ENCODE measurements around the gene ANGPTL3.

The ANGPTL3 gene

DNA sequence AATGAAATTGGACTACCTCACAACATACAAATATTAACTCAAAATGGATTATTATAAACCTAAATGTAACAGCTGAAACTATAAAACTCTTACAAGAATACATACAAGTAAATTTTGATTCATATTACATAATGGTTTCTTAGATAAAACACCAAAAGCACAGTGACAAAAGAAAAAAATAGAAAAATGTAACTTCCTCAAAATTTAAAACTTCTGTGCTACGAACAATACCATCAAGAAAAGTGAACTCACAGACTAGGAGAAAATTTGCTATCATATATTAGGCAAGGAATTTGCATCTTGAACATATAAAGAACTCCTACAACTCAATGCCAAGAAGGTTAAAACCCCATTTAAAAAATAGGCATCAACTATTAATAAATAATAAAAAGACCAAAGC is 31.2 kb downstream of the ANGPTL3 start:
- no peak for DNase-seq (ENCODE audit: low spot score)

DNA sequence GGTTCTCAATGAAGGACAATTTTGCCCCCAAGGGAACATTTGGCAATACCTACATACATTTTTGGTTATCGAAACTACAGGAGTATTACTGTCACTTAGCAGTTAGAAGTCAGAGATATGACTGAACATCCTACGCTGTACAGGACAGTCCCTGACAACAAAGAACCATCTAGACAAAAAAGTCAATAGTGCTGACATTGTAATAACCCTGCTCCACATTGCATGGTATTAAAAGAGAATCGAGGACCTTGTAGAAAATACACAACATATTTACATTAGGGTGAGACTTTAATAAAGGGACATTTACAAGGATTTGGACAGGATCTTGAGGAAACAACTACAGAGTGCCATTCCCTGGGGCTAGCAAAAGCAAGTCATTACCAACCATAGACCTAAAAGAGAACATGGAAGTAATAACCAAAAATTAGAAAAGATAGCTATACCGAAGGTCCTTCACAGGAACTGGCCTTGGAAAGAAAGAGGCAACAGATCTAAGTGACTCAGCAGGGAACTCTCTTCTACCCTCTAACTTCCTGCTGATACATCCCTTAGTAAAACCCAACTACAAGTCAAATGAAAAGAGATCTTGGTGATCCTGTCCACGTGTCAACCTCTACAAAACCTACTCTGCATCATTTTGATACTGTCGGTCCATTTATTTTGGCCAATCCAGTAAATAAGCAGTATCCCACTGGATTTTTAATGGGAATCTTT is 40.2 kb downstream of the ANGPTL3 start:
- peak; percentile 36 for DNase-seq (ENCODE audit: low spot score)

- no peak for DNase-seq (ENCODE audit: low spot score)
Measured at GRCh38 chr1:62643283-62643682, 46.0 kb downstream of the ANGPTL3 start.

GRCh38 chr1:62652387-62652786 is 55.1 kb downstream of the ANGPTL3 start:
- no peak for DNase-seq (ENCODE audit: low spot score)

DNA sequence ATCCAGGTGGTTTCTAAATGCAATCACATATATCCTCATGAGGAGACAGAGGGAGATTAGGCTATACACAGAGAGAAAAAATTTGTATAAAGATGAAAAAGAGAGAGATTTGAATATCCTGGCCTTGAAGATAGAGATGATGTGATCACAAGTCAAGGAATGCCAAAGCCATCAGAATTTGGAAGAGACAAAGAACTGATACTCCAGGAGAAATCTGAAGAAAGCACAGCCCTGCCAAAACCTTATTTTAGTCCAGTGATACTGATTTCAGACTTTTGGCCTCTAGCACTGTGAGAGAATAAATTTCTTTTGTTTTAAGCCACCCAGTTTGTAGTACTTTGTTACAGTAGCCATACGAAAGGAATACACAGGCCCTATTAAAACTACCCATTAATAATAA is 57.4 kb downstream of the ANGPTL3 start:
- DNase-seq (ENCODE audit: low spot score): no peak
